NT2/D1 (cell line): Measurements from ENCODE around the gene ARID3B.

Experiments
- DNase-seq: peaks from one replicate; pipeline ENCODE4 v3.0.0-alpha.2; 2011; ENCODE audit warnings: low read depth, low spot score
- H3K27me3 ChIP-seq: 2 replicates; pipeline ENCODE4 v1.6.0; 2011; ENCODE audit warnings: mild to moderate bottlenecking; ENCODE audit not compliant: insufficient read length, insufficient read depth
- H3K36me3 ChIP-seq: 2 replicates; pipeline ENCODE4 v1.6.1; 2011; ENCODE audit warnings: mild to moderate bottlenecking, low read length, mixed read lengths; ENCODE audit not compliant: insufficient read depth, insufficient read length
- H3K4me1 ChIP-seq: 2 replicates; pipeline ENCODE4 v1.5.1; 2011; ENCODE audit not compliant: insufficient read depth, insufficient read length
- H3K4me3 ChIP-seq: 2 replicates; pipeline ENCODE4 v1.5.1; 2011; ENCODE audit warnings: low read depth; ENCODE audit not compliant: insufficient read length
- H3K9ac ChIP-seq: 2 replicates; pipeline ENCODE4 v1.6.0; 2011; ENCODE audit warnings: low read depth; ENCODE audit not compliant: insufficient read length
- H3K9me3 ChIP-seq: 2 replicates; pipeline ENCODE4 v1.5.1; 2011; ENCODE audit warnings: mild to moderate bottlenecking, low read length; ENCODE audit not compliant: insufficient read depth
- SUZ12 ChIP-seq: IDR thresholded peaks from 2 replicates; pipeline ENCODE4 v1.6.1; 2011; ENCODE audit not compliant: insufficient read length, insufficient read depth; ENCODE audit errors: extremely low read depth
- YY1 ChIP-seq: IDR thresholded peaks from 2 replicates; pipeline ENCODE4 v1.6.1; 2011; ENCODE audit not compliant: insufficient read length, insufficient read depth
- ZNF274 ChIP-seq: IDR thresholded peaks from 2 replicates; pipeline ENCODE4 v1.6.1; 2011; ENCODE audit warnings: mild to moderate bottlenecking, low read depth, low read length

Gene ARID3B

DNA sequence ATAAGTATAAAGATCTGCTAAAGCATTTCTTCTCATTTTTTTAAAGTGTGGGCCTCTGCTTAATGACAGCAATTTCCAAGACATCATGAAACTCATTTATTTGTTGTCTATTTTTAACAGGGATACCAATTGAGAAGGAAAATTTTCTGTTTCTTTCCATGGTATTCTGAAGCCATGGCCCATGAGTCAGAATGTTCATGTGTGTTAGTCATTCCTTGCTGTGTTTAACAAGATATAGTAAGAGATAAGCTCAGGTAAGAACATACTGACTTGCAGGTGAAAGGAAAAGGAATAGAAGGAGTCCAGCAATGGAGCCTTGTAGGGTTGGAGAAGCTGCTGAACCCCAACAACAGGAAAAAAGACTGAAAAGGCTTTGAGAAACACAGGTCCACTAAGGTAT lies 17.0 kb upstream of the ARID3B start:
- no peak for DNase-seq
- no peaks in the 10 kb centered on the region for H3K36me3 ChIP-seq
- no peaks in the 10 kb centered on the region for H3K4me1 ChIP-seq
- no peak overlapping the region for H3K4me3 ChIP-seq
- no peak overlapping the region for H3K9ac ChIP-seq
- TF ChIP-seq ZNF274 (no peak), YY1 (no peak), SUZ12 (no peak)
- no peaks in the 10 kb centered on the region for H3K27me3 ChIP-seq
- no peaks in the 10 kb centered on the region for H3K9me3 ChIP-seq

DNA sequence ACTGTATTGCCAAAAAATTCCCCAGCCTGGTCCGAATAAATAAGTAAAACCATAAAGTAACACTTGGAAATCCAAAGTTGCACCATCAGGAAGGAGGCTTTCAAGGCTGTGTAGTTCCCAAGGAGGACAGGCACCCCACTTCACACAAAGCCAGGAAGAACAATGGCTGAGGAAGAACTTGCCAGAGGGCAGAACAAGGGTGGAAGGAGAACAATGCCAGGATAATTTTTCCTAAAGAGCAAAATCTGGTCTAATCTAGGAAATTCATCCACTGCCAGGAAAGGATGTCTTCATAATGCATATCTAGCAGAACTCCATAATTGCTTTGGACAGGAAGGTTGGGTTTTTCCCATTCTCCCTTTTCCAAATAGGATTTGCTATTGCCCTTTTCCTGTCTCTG lies 15.7 kb upstream of the ARID3B start:
- no peak for TF ChIP-seq SUZ12
- no peak for TF ChIP-seq ZNF274
- no peak for TF ChIP-seq YY1
- no peak overlapping the region for H3K9ac ChIP-seq
- no peak for DNase-seq
- no peaks in the 10 kb centered on the region for H3K36me3 ChIP-seq
- peaks cover 3% of the 10 kb centered on the region for H3K4me1 ChIP-seq
- no peaks in the 10 kb centered on the region for H3K9me3 ChIP-seq
- H3K27me3 ChIP-seq = no peaks in the 10 kb centered on the region
- no peak overlapping the region for H3K4me3 ChIP-seq

DNA sequence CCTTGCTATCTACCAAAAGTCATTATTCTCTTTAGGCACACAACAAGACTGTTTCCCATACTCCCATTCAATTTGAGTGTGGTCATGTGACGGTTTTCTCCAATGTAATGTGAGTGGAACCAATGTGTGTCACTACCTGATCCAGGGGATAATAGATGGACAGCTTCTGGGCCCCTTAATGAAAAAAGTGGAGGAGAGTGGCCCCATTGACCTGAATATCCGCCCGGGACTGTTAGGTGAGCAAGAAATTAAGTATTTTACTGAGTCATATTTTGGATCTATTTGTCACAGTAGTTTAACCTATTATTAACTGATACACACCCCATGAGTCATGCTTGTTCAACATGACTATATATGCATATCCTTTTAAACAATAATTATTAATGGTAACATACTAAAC lies 15.1 kb upstream of the ARID3B start:
- no peak for TF ChIP-seq SUZ12
- TF ChIP-seq YY1 = no peak
- TF ChIP-seq ZNF274 = no peak
- no peaks in the 10 kb centered on the region for H3K27me3 ChIP-seq
- no peak overlapping the region for H3K9ac ChIP-seq
- no peak for DNase-seq
- peaks cover 7% of the 10 kb centered on the region for H3K4me1 ChIP-seq
- no peaks in the 10 kb centered on the region for H3K36me3 ChIP-seq
- no peaks in the 10 kb centered on the region for H3K9me3 ChIP-seq
- H3K4me3 ChIP-seq = no peak overlapping the region

DNA sequence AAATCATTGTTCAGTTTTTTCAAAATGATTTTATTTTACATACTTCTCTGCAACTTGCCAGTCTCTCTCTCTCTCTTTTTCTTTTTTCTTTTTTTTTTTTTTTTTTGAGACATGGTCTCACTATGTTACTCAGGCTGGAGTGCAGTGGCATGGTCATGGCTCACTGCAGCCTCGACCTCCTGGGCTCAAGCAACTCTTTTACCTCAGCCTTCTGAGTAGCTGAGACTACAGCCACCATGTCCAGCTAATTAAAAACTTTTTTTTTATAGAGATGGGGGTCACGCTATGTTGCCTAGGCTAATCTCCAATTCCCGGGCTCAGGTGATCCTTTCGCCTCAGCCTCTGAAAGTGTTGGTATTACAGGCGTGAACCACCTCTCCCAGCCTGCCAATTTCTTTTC lies 12.1 kb upstream of the ARID3B start:
- Histone ChIP-seq H3K4me3 (no peak overlapping the region), H3K27me3 (no peaks in the 10 kb centered on the region), H3K9ac (no peak overlapping the region), H3K4me1 (peaks cover 8% of the 10 kb centered on the region), H3K9me3 (no peaks in the 10 kb centered on the region), H3K36me3 (no peaks in the 10 kb centered on the region)
- DNase-seq = no peak
- TF ChIP-seq ZNF274 = no peak
- TF ChIP-seq SUZ12 = no peak
- TF ChIP-seq YY1 = no peak

DNA sequence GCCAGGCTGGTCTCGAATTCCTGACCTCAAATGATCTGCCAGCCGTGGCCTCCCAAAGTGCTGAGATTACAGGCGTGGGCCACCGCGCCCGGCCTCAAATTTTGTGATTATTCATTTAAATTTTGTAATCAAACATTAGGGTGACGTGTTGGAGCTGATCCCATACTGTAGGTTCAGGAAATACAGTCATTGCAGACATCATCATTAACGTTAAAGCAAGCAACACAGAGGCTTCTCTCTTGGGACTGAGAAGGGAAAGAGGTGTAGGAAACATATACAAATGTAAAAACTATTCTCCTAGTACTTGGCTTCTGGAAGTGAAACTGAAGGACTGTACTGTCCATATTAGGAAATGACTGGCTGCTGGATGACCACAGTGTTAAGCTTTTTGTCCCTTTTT lies 11.1 kb upstream of the ARID3B start:
- no peak for DNase-seq
- Histone ChIP-seq H3K27me3 (no peaks in the 10 kb centered on the region), H3K4me1 (peaks cover 8% of the 10 kb centered on the region), H3K36me3 (no peaks in the 10 kb centered on the region), H3K4me3 (no peak overlapping the region), H3K9ac (no peak overlapping the region), H3K9me3 (no peaks in the 10 kb centered on the region)
- TF ChIP-seq SUZ12 (no peak), ZNF274 (no peak), YY1 (no peak)

DNA sequence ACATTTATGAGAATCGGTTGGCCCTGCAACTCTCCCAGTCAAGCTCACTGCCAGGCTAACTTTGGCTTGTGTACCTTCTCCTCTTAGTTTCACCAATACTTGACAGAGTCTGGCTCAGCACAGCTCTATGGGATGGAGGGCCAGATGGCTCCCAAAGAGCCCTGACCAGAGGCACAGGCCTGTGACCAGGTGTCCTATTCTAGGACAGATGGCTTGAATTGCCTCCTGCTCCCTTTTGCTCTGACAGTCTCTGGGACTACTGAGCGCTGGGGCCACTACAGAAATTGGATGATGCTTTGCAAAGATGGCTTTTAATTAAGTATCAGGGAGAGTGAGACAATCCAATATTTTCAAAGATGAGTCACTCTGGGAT lies 10.3 kb upstream of the ARID3B start:
- H3K9ac ChIP-seq = no peak overlapping the region
- no peak overlapping the region for H3K4me3 ChIP-seq
- peaks cover 8% of the 10 kb centered on the region for H3K4me1 ChIP-seq
- no peaks in the 10 kb centered on the region for H3K9me3 ChIP-seq
- TF ChIP-seq YY1 (no peak), ZNF274 (no peak), SUZ12 (no peak)
- H3K36me3 ChIP-seq = no peaks in the 10 kb centered on the region
- H3K27me3 ChIP-seq = no peaks in the 10 kb centered on the region
- DNase-seq = no peak

DNA sequence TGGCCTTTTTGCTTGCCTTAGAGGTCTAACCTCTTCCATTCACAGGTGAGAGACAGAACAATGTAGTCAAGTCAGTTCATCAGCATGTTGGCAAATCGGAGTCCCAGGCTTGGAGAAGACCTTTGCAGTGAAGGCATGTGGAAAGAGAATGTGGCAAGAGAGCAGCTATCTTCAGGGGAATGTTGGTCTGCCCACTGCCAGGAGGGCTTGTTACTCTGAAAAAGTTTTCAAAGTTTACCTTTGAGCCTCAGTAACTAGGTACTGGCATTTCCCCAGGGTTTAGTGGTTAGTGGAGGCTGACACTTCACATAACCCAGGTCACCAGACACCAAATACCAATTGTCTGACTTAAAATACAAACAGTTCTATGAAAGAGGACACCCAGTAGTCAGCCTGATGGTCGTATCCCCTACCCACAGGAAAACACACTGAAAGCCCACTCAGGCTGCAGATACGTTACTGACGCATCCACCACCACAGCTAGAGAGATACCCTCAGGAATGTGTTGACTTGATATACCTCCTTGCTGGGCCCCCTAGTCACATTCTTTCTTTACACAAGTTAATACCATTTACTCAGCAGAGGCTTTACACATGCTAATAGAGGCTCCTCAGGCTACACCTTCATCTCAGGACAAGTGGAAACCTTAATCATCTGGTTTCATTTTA lies 9.7 kb upstream of the ARID3B start:
- peak; percentile 93 for DNase-seq
- TF ChIP-seq SUZ12 = no peak
- no peak for TF ChIP-seq ZNF274
- no peak for TF ChIP-seq YY1
- Histone ChIP-seq H3K9me3 (no peaks in the 10 kb centered on the region), H3K9ac (no peak overlapping the region), H3K4me1 (peaks cover 8% of the 10 kb centered on the region), H3K4me3 (no peak overlapping the region), H3K27me3 (no peaks in the 10 kb centered on the region), H3K36me3 (no peaks in the 10 kb centered on the region)
